ENCODE data around the gene MCHR1.
A peak's percentile ranks its signal among the peaks of the same experiment; 100 is the strongest.
"Not testable (repeated sequence)": the region's sequence is repeated elsewhere in the genome, so short reads cannot be mapped to it uniquely, and the experiment has no call there.

MCHR1 gene, protein sequence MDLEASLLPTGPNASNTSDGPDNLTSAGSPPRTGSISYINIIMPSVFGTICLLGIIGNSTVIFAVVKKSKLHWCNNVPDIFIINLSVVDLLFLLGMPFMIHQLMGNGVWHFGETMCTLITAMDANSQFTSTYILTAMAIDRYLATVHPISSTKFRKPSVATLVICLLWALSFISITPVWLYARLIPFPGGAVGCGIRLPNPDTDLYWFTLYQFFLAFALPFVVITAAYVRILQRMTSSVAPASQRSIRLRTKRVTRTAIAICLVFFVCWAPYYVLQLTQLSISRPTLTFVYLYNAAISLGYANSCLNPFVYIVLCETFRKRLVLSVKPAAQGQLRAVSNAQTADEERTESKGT

DNA sequence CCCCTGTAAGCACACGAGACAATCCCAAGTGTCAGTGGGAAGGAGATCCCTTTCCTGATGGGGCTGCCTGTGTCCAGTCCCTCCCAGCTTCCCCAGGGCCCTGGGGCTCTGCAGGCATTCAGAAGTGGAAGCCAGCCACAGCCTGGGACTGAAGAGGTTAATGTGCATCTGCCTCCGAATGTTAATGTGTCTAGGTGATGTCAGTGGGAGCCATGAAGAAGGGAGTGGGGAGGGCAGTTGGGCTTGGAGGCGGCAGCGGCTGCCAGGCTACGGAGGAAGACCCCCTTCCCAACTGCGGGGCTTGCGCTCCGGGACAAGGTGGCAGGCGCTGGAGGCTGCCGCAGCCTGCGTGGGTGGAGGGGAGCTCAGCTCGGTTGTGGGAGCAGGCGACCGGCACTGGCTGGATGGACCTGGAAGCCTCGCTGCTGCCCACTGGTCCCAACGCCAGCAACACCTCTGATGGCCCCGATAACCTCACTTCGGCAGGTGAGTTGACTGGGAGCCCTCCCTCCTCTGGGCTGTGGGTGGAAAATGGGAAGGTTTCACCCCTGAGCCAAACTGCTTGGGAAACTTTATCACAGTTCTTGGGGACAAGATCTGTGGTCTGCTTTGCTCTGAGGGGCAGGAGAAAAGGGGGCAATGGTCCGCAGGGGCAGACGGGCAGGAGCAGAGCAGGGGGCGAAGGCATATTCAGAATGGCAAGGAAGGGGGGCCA, at the start of gene MCHR1:
MCHR1 (plus strand) TSS at position 236 of the 715 bp plus-strand sequence; CDS start at position 405, 169 bp downstream.
- DNase-seq: no peak

DNA sequence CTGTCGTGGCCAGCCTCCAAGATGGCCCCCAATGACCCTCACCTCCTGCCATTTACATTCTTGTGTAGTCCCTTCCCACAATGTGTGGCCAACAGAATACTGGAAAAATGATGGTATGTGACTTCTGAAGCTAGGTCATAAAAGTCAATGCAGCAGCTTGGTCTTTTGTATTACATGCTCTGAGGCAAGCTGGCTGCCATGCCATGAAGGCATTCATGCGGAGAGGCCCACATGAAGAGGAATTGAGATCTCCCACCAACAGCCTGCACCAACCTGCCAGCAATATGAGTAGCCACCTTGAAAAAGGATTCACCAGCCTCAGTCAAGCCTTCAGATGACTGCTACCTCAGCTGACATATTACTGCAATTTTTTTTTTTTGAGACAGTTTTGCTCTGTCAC, 47.4 kb upstream of the MCHR1 start:
- DNase-seq: no peak

DNA sequence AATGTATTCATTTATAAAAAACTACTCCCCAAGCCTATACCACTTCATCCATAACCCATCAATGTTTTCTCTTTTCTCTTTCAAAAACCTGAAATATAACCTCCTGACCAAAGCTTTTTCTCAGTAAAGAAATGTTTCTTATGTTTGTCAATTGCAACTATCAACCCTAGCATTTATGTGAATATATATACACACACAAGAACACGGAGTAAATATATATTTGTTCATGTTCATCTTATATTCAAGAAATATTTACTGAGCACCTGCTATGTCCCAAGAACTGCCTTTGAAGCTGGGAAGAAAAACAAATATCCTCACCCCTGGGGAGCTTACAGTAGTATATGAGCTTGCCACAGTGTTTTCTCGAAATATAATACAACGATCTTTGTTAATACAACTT, 46.2 kb upstream of the MCHR1 start:
- no peak for DNase-seq

DNA sequence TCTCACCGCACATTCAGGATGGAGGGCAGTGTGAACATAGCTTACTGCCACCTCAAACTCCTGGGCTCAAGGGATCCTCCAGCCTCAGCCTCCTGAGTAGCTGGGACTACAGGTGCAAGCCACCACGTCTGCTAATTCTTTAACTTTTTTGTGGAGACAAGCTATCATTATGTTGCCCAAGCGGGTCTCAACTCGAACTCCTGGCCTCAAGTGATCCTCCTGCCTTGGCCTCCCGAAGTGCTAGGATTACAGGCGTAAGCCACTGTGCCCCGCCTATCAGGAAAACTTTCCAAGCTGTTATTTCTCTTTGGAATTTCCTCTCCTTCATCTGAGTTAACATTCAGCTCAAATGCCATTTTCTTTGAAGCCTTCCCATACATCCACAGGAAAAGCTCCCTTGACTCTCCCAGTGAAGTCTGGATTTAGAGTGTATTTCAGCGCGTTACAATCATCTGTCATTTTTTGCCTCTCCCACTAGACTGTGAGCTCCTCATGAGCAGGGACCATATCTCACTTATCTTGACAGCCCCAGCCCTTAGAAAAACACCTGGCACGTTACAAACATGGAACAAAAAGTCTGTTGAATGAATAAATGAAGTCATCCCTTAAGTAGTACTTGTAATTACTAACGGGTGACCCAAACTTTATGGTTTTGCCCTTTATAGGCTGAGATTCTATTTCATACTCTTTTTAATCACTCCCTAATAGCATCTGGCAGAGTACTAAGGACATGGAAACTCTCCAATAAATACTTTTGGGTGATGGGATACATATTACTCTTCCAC, 45.0 kb upstream of the MCHR1 start:
- no peak for DNase-seq

DNA sequence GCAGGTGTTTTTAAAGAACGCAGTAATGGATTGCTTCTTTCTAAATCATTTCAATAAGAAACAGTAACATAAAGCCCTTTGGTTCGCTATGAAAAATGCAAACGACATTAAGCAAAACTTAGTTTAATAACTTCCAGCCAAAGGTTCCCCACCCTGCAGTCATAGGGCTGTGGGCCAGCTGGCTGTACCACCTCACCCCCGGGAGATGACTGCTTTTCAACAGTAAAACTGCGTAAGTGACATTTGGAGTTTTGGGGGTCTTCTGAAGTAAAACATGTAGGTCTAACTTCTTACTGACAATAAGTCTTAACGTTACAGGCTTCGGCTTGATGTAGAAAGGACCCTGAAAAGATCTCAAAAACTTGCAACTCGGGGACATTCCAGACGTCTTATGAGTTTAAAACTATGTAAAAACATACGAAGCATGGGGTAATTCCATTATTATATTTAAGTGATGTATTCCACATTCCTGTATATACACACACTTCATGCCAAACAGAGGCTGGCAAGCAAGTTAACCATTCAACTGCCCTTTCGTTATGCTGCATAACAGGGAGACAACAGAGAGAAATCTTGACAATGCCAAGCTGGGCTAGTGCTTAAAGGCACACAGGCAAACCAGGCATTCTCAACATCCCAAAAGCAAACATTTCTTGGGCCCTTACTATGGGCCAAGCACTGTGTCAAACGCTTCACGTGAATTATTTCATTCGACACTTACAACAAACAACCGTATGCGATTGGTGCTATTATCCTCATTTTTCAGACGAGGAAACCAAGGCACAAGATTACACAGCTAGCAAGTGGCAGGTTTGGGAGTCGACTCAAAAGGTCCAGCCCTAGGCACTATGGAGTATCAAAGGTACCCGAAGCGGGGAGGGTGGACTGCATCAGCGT, 44.0 kb upstream of the MCHR1 start:
- no peak for DNase-seq

DNA sequence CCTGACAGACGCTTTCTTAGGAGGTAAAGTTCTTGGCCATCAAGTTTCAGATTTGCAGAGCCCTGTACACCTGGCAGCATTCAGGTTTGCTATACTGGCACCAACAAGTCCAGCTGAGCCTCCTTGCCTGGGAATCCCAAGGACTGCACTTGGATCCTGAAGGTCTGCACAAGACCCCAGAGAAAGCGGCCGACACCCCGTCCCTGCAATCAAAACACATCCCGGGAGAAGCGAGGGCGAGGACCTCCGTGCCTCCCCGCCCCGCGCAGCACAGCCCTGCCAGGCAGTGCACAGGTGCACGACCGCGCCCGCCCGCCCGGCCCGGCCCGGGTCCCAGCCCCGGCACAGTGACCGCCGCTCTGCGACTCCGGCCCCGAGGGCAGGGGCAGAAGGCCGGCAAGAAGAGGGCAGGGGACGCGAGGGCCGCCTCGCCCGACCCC, 43.3 kb upstream of the MCHR1 start:
- no peak for DNase-seq

DNA sequence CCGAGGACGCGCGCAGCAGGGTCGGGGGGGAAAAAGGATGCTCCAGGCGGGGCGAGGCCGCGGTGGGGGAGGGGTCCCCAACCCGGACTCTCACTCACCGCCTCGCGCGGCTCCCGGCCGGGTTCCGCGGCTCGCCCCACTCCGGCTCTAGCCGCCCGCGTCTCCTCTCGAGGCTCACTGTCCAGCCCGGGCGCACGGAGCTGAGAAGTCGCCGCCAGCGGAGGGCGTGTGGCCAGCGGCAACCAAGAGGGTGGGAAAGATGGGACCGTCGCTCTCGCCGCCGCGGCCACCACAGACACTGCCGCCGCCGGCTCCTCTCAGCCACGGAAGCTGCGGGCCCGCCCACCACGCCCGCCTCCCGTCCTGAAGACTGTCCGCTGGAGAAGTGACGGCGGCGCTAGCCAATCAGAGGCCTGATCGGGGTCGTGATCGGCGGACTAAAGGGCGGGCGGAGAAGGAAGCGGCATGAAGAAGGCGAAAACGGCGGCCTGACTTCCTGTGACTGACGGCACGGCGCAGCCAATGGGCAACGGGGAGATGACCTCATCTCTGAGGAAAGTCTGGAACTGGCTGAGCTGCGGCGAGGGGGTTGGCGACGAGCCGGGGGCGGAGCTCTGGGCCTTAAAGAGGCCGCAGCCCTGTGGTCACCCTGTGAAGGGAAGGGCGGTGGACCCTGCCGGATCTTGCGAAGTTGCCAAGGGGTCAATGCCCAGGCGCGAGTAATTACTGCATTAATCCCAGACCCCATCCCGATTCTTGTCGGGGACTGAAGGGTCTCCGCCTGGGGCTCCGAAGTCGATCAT, 42.7 kb upstream of the MCHR1 start, which contains the start of gene MRTFA:
MRTFA (minus strand) TSS at position 340 of the 803 bp plus-strand sequence.
- DNase-seq: peak; percentile 88

DNA sequence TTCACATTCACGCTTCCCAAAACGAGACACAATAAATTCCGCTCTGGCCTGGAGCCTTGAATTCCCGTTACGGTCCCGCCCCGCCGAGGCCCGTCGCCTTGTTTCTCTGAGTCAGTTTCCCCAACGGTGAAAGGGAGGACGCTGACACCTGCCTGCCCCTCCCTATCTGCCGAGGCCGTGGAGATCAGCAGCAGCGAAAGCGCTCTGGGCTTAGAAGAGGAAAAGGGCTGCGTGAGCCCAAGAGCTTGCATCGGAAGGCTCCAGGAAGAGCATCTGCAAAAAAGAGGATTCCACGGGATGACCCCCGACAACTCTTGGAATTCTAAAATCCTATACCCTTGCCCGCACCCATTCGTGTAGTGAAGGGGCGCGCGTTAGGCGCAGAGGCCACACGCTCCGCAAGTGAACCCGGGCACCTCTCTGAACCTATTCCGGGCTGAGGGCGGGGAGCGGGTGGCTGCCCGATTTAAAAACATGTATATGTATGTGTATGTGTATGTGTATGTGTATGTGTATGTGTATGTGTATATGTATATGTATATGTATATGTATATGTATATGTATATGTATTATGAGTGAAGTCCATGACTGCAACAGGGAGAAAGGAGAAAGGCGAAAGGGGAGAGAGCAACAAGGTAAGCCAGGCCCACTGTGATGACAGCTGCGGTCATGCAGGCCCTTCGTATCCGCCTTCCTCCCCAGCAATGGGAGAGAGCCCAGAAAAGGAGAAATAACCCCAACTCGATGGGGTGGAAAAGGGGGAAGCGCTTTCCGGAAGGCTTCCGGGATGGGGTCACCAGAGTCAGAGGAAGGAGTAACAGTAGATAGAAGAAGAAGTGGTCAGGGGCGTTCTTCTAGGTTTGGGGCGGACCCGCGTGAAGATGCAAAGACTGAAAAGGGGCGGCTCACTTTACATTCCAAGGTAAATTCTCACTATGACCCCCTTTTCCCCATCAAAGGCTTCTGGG, 41.8 kb upstream of the MCHR1 start:
- no peak for DNase-seq

DNA sequence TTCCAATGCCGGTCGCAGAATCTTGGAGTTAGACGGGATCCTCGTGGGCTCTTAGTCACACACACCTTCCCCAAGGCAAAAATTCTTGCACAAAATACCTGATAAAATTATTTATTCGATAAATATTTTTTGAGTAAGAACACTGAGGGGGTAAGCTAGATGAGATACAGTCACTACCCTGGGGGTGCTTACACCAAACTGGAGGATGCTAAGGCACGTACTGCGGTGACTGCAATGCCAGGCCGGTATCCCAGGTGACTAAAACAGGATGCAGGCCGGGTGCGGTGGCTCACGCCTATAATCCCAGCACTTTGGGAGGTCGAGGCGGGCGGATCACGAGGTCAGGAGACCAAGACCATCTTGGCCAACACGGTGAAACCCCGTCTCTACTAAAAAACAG, 41.0 kb upstream of the MCHR1 start:
- no peak for DNase-seq

DNA sequence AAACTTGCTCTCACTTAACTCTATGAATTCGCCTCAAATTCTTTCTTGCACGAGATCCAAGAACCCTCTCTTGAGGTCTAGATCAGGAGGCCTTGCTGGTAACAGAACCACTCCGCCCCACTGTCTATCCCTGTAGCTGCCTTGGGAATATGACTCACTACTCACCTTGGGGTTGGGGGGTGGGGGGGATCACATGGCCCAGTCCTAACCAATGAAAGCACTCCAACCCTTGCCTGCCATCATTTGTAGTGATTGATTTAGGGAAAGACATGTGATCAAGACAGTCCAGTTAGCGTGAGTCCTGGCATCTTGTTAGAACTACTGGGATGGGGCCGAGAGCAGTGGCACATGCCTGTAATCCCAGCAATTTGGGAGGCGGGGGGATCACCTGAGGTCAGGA, 38.0 kb upstream of the MCHR1 start:
- DNase-seq: no peak

DNA sequence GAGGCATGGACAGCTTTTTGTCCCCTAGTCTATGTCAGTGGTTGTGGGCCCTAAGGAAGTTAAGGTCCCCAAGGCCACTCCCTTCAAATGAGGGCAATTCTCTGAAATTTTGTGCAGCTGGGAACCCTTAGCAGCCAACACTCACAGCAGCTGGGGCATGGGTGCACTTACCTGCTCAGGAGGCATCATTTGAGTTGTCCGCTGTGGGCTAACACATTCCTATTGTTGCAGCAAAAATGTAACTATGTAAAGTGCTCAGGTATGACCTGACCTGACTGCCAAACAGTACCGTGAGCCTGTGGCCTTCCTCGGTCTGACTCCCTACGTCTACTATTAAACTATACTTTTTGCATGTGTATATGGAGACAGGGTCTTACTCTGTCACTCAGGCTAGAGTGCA, 37.0 kb upstream of the MCHR1 start:
- no peak for DNase-seq

DNA sequence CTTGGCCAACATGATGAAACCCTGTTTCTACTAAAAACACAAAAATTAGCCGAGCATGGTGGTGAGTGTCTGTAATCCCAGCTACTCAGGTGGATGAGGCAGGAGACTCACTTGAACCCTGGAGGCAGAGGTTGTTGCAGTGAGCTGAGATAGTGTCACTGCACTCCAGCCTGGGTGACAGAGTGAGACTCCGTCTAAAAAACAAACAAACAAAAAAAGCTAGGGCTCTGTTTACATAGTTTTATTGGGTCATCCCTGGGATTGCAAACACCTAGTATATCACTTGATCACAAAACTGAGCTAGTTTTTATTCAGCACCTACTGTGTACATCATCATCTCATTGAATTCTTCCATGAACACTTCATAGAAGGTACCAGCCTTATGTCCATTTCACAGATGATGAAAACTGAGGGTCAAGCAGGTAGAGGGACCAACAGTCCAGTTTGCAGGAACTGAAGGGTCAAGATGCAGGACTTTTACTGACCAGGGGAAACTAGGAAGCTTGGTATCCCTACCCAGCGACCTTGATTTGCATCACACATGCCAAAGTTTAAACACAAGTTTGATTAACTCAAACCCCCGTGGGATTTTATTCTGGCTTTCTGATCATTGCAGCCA, 33.6 kb upstream of the MCHR1 start:
- no peak for DNase-seq

DNA sequence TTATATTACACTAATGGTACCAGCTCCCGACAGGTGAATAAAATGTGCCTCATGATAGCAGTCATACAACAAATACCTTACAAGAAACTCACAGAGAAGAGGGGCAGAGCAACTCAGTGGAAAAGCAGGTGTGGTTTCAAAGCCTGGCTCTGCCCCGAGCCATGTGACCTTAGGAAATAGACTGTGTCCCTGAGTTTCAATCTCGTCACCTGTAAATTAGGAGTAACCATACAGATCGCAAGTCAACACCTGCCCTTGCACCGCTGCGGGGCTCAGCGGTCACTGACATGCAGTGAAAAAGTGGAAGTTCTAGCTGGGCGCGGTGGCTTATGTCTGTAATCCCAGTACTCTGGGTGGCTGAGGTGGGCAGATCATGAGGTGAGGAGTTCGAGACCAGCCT, 30.9 kb upstream of the MCHR1 start:
- DNase-seq: no peak

DNA sequence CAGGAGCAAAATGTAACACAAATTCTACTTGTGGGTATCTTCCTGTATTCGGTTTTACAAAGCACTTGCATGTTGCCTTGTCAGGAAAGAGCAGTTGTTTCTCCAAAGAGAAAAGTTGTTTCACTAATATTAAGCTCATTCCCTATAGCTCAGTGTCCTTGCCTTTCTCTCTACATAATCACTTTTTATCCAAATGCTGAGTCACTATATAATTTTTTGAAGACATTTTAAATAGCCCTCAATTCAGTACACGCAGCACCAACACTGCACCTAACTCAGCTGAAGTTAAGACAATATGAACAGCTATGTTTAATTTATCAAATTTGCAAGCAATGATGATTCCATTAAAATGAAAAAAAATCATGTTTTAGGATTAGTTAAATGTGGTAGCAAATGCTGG, 28.2 kb upstream of the MCHR1 start:
- no peak for DNase-seq

DNA sequence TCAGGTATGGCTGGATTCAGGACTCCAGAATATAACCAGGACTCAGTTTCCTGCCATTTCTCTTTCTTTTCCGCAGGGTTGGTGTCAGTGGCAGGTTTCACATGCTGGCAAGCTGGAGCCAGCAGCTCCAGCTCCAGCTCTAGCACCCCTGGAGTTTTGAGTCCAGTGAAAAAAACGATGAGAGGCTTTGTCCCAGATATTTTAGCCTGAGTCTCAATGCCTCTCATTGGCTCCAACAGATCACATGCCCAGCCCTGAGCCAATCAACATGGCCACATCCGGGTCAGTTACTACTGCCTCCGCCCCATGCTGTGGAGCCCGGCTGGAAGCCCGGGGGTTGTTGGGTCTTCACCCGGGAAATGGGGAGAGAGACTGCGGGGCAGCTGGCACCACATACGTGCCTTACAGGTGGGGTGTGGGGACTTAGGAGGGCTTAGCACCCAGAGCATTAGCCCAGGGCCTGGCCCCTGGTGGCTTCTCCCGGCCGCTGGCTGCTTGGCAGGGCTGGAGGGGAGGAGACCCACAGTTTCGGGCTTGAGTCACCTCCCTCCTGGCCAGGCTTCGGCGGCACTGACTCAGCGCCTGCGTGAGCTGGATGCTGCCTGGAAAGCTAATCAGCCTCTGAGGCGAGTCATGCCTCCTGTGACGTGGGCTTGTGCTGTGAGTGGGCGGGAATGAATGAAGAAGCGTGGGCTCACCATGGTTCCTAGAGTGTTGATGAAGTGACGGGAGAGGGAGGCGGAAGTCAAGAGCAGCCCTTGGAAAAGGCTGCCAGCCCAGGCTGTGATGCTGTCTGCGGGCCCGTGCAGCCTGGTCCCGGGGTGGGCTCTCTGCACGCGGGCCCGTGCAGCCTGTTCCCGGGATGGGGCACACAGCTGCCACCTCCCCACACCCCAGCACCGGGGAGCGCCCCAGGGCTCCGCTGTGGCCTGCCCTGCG, 27.5 kb upstream of the MCHR1 start:
- peak; percentile 25 for DNase-seq

DNA sequence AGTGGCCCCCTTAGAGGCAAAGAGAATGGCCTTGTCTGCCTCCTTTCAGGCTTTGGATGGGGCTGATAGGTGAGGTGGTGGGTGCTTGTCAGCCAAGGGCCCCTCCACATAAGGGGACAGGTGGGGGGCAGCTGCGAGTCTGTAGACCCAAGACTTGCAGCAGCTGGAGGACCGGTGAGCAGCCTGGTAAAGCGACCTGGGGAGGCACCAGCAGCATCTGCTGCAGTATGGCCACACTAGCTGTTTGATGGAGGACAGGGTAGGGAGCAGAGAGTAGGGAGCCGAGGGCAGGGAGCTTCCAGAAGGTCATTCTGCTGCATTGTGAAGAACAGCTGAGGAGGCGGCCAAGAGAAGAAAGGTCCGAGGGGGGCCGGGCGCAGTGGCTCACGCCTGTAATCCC, 25.9 kb upstream of the MCHR1 start:
- DNase-seq: no peak

DNA sequence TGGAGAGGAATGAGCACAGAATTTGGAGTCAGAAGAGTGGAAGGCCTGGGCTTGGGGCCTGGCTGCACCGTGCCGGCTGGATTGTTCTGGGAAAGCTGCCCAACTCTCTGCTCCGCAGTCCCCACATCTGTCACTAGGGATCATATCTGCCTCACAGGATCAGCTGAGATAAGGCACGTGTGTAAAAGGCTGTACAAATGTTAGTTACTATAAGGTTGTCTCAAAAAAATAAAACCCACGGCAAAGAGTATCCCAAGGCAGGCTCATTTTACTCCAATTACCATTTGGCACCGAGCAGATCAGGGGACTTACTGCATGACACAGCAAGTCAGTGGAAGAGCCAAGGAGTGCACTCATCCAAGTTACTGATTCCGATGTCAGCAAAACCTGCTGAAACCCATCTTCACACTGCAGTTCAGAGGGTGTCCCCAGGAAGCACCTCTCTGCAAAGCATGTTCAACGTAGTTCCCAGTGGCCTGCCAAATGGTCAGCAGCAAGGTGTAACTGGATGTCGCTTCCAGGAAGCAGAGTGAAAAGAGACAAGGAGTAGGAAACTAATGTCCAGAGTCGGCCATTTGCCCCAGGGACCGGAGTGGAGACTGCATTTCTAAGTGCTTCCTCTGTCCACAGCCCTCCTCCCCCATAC, 24.6 kb upstream of the MCHR1 start:
- no peak for DNase-seq

DNA sequence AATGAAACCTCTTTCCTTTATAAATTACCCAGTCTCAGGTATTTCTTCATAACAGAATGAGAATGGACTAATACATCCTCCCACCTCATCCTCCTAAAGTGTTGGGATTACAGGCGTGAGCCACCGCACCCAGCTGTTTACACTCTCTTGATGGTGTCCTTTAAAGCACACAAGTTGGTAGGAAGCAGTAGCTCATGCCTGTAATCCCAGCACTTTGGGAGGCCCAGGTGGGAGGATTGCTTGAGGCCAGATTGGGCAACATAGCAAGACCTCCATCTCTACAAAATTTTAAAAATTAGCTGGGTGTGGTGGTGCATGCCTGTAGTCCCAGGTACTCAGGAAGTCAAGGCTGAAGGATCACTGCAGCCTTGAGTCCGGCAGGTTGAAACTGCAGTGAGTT, 23.3 kb upstream of the MCHR1 start:
- DNase-seq: not testable (repeated sequence)

Data from NCI-H1417 treated with DMSO at 0.1 percent for 48 hours (cell line).